ENCODE results near the gene HECA.

The HECA gene

GRCh38 chr6:139166238-139166955 lies 31.5 kb downstream of the HECA start:
- H3K4me1 ChIP-seq (ENCODE audit: insufficient read depth, low read length), result peaks cover 6% of the 10 kb centered on the region; the same call in 1 of the 2 replicates
- peaks cover 4% of the 10 kb centered on the region for H3K36me3 ChIP-seq (ENCODE audit: insufficient read depth, low read depth, low read length)
- H3K27me3 ChIP-seq (ENCODE audit: insufficient read depth, low read length), result no peaks in the 10 kb centered on the region
- H3K27ac ChIP-seq (ENCODE audit: low read length), result no peak overlapping the region
- H3K9me3 ChIP-seq (ENCODE audit: insufficient read depth, low read depth, low read length), result no peaks in the 10 kb centered on the region
- H3K9ac ChIP-seq (ENCODE audit: low read depth, low read length), result no peak overlapping the region
- no peak overlapping the region for H3K4me3 ChIP-seq (ENCODE audit: low read length)

GRCh38 chr6:139166956-139167313 lies 32.1 kb downstream of the HECA start:
- H3K4me3 ChIP-seq (ENCODE audit: low read length), result no peak overlapping the region
- H3K36me3 ChIP-seq (ENCODE audit: insufficient read depth, low read depth, low read length), result peaks cover 4% of the 10 kb centered on the region
- H3K9ac ChIP-seq (ENCODE audit: low read depth, low read length), result no peak overlapping the region
- no peaks in the 10 kb centered on the region for H3K27me3 ChIP-seq (ENCODE audit: insufficient read depth, low read length)
- H3K27ac ChIP-seq (ENCODE audit: low read length), result no peak overlapping the region
- H3K4me1 ChIP-seq (ENCODE audit: insufficient read depth, low read length), result peaks cover 1% of the 10 kb centered on the region; the same call in 1 of the 2 replicates
- no peaks in the 10 kb centered on the region for H3K9me3 ChIP-seq (ENCODE audit: insufficient read depth, low read depth, low read length)

- H3K4me3 ChIP-seq (ENCODE audit: low read length), result no peak overlapping the region
- no peaks in the 10 kb centered on the region for H3K4me1 ChIP-seq (ENCODE audit: insufficient read depth, low read length)
- H3K9me3 ChIP-seq (ENCODE audit: insufficient read depth, low read depth, low read length), result no peaks in the 10 kb centered on the region
- no peaks in the 10 kb centered on the region for H3K27me3 ChIP-seq (ENCODE audit: insufficient read depth, low read length)
- no peak overlapping the region for H3K9ac ChIP-seq (ENCODE audit: low read depth, low read length)
- H3K36me3 ChIP-seq (ENCODE audit: insufficient read depth, low read depth, low read length), result peaks cover 6% of the 10 kb centered on the region
- no peak overlapping the region for H3K27ac ChIP-seq (ENCODE audit: low read length)
Measured at GRCh38 chr6:139172151-139172550, 37.3 kb downstream of the HECA start.

GRCh38 chr6:139172567-139172966 lies 37.7 kb downstream of the HECA start:
- peaks cover 10% of the 10 kb centered on the region for H3K36me3 ChIP-seq (ENCODE audit: insufficient read depth, low read depth, low read length)
- H3K4me1 ChIP-seq (ENCODE audit: insufficient read depth, low read length), result no peaks in the 10 kb centered on the region
- no peak overlapping the region for H3K27ac ChIP-seq (ENCODE audit: low read length)
- H3K9me3 ChIP-seq (ENCODE audit: insufficient read depth, low read depth, low read length), result no peaks in the 10 kb centered on the region
- H3K27me3 ChIP-seq (ENCODE audit: insufficient read depth, low read length), result no peaks in the 10 kb centered on the region
- H3K9ac ChIP-seq (ENCODE audit: low read depth, low read length), result no peak overlapping the region
- H3K4me3 ChIP-seq (ENCODE audit: low read length), result no peak overlapping the region

- H3K27ac ChIP-seq (ENCODE audit: low read length), result no peak overlapping the region
- H3K36me3 ChIP-seq (ENCODE audit: insufficient read depth, low read depth, low read length), result peaks cover 11% of the 10 kb centered on the region
- H3K4me1 ChIP-seq (ENCODE audit: insufficient read depth, low read length), result no peaks in the 10 kb centered on the region
- H3K9ac ChIP-seq (ENCODE audit: low read depth, low read length), result no peak overlapping the region
- no peaks in the 10 kb centered on the region for H3K27me3 ChIP-seq (ENCODE audit: insufficient read depth, low read length)
- H3K9me3 ChIP-seq (ENCODE audit: insufficient read depth, low read depth, low read length), result no peaks in the 10 kb centered on the region
- no peak overlapping the region for H3K4me3 ChIP-seq (ENCODE audit: low read length)
Measured at GRCh38 chr6:139173172-139173571, 38.3 kb downstream of the HECA start.

GRCh38 chr6:139173822-139174221 lies 38.9 kb downstream of the HECA start:
- peaks cover 11% of the 10 kb centered on the region for H3K36me3 ChIP-seq (ENCODE audit: insufficient read depth, low read depth, low read length)
- no peaks in the 10 kb centered on the region for H3K9me3 ChIP-seq (ENCODE audit: insufficient read depth, low read depth, low read length)
- H3K27ac ChIP-seq (ENCODE audit: low read length), result no peak overlapping the region
- H3K4me3 ChIP-seq (ENCODE audit: low read length), result no peak overlapping the region
- H3K9ac ChIP-seq (ENCODE audit: low read depth, low read length), result no peak overlapping the region
- H3K4me1 ChIP-seq (ENCODE audit: insufficient read depth, low read length), result no peaks in the 10 kb centered on the region
- no peaks in the 10 kb centered on the region for H3K27me3 ChIP-seq (ENCODE audit: insufficient read depth, low read length)

- Histone ChIP-seq H3K4me3 (ENCODE audit: low read length) (no peak overlapping the region), H3K4me1 (ENCODE audit: insufficient read depth, low read length) (no peaks in the 10 kb centered on the region), H3K27ac (ENCODE audit: low read length) (no peak overlapping the region), H3K9ac (ENCODE audit: low read depth, low read length) (no peak overlapping the region), H3K9me3 (ENCODE audit: insufficient read depth, low read depth, low read length) (no peaks in the 10 kb centered on the region), H3K36me3 (ENCODE audit: insufficient read depth, low read depth, low read length) (peaks cover 11% of the 10 kb centered on the region), H3K27me3 (ENCODE audit: insufficient read depth, low read length) (no peaks in the 10 kb centered on the region)
Measured at GRCh38 chr6:139174961-139175360, 40.1 kb downstream of the HECA start.

- no peak overlapping the region for H3K4me3 ChIP-seq (ENCODE audit: low read length)
- H3K9me3 ChIP-seq (ENCODE audit: insufficient read depth, low read depth, low read length), result no peaks in the 10 kb centered on the region
- H3K27ac ChIP-seq (ENCODE audit: low read length), result no peak overlapping the region
- H3K9ac ChIP-seq (ENCODE audit: low read depth, low read length), result no peak overlapping the region
- H3K4me1 ChIP-seq (ENCODE audit: insufficient read depth, low read length), result no peaks in the 10 kb centered on the region
- H3K36me3 ChIP-seq (ENCODE audit: insufficient read depth, low read depth, low read length), result peaks cover 11% of the 10 kb centered on the region
- no peaks in the 10 kb centered on the region for H3K27me3 ChIP-seq (ENCODE audit: insufficient read depth, low read length)
Measured at GRCh38 chr6:139175389-139175948, 40.6 kb downstream of the HECA start.

GRCh38 chr6:139181236-139181635 lies 46.4 kb downstream of the HECA start:
- no peak overlapping the region for H3K9ac ChIP-seq (ENCODE audit: low read depth, low read length)
- H3K4me3 ChIP-seq (ENCODE audit: low read length), result no peak overlapping the region
- H3K27me3 ChIP-seq (ENCODE audit: insufficient read depth, low read length), result no peaks in the 10 kb centered on the region
- H3K9me3 ChIP-seq (ENCODE audit: insufficient read depth, low read depth, low read length), result no peaks in the 10 kb centered on the region
- H3K27ac ChIP-seq (ENCODE audit: low read length), result no peak overlapping the region
- H3K36me3 ChIP-seq (ENCODE audit: insufficient read depth, low read depth, low read length), result peaks cover 7% of the 10 kb centered on the region
- no peaks in the 10 kb centered on the region for H3K4me1 ChIP-seq (ENCODE audit: insufficient read depth, low read length)

- Histone ChIP-seq H3K4me3 (ENCODE audit: low read length) (no peak overlapping the region), H3K9me3 (ENCODE audit: insufficient read depth, low read depth, low read length) (no peaks in the 10 kb centered on the region), H3K9ac (ENCODE audit: low read depth, low read length) (no peak overlapping the region), H3K27ac (ENCODE audit: low read length) (no peak overlapping the region), H3K36me3 (ENCODE audit: insufficient read depth, low read depth, low read length) (no peaks in the 10 kb centered on the region), H3K27me3 (ENCODE audit: insufficient read depth, low read length) (no peaks in the 10 kb centered on the region), H3K4me1 (ENCODE audit: insufficient read depth, low read length) (no peaks in the 10 kb centered on the region)
Measured at GRCh38 chr6:139184047-139184446, 49.2 kb downstream of the HECA start.

- Histone ChIP-seq H3K9ac (ENCODE audit: low read depth, low read length) (no peak overlapping the region), H3K4me1 (ENCODE audit: insufficient read depth, low read length) (no peaks in the 10 kb centered on the region), H3K27ac (ENCODE audit: low read length) (no peak overlapping the region), H3K27me3 (ENCODE audit: insufficient read depth, low read length) (no peaks in the 10 kb centered on the region), H3K36me3 (ENCODE audit: insufficient read depth, low read depth, low read length) (no peaks in the 10 kb centered on the region), H3K9me3 (ENCODE audit: insufficient read depth, low read depth, low read length) (no peaks in the 10 kb centered on the region), H3K4me3 (ENCODE audit: low read length) (no peak overlapping the region)
Measured at GRCh38 chr6:139184459-139184858, 49.6 kb downstream of the HECA start.

GRCh38 chr6:139186242-139186641 lies 51.4 kb downstream of the HECA start:
- Histone ChIP-seq H3K4me3 (ENCODE audit: low read length) (no peak overlapping the region), H3K9me3 (ENCODE audit: insufficient read depth, low read depth, low read length) (no peaks in the 10 kb centered on the region), H3K27me3 (ENCODE audit: insufficient read depth, low read length) (no peaks in the 10 kb centered on the region), H3K36me3 (ENCODE audit: insufficient read depth, low read depth, low read length) (no peaks in the 10 kb centered on the region), H3K27ac (ENCODE audit: low read length) (no peak overlapping the region), H3K4me1 (ENCODE audit: insufficient read depth, low read length) (no peaks in the 10 kb centered on the region), H3K9ac (ENCODE audit: low read depth, low read length) (no peak overlapping the region)

Measured in iPS-20b (cell line).